GM04503 (cell line): ENCODE measurements around the gene GDAP1L1.

Experiments used
- DNase-seq: peaks from one replicate; pipeline ENCODE4 v3.0.0-alpha.2; 2012; ENCODE audit warnings: low read depth

Gene GDAP1L1

DNA sequence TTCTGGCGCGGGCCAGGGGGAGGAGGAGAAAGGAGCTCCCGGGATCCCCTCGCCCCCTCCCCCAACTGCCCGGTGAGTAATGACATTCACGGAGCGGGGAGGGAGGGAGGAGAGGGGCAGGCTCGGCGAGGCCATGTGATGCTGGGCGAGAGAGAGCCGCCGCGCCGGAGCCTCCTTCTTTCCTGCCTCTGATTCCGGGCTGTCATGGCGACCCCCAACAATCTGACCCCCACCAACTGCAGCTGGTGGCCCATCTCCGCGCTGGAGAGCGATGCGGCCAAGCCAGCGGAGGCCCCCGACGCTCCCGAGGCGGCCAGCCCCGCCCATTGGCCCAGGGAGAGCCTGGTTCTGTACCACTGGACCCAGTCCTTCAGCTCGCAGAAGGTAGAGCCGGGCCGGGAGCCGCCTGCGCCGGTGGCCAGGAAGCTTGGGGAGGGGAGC is at the start of gene GDAP1L1:
GDAP1L1 (plus strand) TSS at position 178 of the 441 bp plus-strand sequence; CDS start at position 205, 27 bp downstream.
- DNase-seq: no peak

DNA sequence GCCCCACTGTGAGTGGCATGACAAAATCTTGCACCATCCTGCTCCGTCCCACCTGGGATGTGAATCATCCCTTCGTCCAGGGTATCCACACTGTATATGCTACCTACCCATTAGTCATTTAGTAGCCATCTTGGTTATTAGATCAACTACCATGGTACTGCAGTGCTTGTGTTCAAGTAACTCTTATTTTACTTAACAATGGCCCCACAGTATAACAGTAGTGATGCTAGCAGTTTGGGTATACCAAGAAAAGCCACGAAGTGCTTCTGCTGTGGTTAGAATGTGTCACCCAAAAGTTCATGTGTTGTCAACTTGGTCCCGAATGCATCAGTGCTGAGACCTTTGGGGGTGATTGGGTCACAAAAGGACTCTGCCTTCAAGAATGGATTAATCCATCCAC is 48.2 kb upstream of the GDAP1L1 start:
- DNase-seq: no peak

DNA sequence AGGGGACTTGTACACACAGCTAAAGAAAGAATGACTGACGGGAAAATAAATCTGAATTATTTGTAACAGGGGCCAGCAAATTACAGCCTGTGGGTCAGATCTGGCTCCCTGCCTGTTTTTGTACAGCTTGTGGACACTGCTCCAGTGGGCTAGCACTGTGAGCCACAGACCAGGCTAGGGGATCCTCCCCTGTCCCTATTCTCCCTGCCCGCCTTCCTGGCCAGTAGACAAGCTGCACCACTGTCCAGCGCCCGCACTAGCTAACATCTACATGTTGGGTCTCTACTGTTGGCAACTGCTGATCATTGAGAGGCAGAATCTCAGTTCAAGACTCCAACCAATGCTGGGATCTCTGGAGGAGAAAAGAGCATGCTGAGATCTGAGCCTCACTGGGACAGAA is 47.2 kb upstream of the GDAP1L1 start:
- DNase-seq: no peak

DNA sequence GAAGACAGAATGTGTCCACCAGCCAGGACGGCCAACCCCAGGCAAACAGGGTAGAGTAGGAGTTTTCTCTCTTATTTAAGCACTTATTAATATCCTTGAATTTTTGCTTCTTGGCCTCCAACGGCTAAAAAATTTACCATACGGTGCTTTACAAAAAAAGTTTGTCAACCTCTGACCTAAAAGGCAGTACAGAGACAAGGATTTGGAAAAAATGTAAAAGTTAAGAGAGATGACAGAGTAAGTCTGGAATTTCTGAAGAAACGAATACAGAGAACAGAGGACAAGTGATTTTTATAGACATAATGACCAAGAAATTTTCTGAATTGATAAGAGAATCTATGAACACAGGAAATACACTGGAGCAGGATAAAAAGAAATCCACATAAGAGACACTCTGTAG is 46.7 kb upstream of the GDAP1L1 start:
- no peak for DNase-seq

DNA sequence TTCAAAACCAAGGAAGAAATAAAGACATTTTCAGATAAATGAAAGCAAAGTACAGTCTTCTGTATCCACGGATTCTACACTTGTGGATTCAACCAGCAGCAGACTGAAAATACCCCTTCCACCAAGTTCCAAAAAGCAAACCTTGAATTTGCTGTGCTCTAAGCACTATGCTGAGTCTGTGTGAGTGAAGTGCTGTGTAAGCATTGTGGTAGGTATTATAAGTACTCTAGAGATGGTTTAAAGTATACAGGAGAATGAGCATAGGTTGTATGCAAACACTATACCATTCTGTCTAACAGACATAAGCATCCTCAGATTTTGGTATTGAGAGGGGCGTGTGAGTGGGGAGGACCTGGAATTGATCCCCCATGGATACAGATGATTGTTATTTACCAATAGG is 46.1 kb upstream of the GDAP1L1 start:
- no peak for DNase-seq

DNA sequence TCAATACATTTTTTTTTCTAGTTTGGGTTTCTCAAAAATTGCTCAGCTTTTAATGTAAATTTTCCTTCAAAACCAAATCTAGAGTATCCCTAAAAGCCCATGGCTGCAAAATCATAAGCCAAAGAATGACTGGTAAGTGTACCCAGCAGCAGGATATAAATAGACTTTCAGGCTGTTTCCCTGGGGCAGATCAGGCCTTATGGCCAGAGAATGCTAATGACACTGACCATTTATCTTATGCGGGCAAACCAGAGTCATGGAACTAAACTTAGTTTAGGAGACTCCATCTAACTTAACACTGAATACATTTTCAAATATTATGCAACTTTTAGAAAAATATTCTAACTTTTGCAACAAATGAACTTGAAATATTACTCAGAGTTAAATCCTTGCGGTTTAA is 43.9 kb upstream of the GDAP1L1 start:
- DNase-seq: no peak

DNA sequence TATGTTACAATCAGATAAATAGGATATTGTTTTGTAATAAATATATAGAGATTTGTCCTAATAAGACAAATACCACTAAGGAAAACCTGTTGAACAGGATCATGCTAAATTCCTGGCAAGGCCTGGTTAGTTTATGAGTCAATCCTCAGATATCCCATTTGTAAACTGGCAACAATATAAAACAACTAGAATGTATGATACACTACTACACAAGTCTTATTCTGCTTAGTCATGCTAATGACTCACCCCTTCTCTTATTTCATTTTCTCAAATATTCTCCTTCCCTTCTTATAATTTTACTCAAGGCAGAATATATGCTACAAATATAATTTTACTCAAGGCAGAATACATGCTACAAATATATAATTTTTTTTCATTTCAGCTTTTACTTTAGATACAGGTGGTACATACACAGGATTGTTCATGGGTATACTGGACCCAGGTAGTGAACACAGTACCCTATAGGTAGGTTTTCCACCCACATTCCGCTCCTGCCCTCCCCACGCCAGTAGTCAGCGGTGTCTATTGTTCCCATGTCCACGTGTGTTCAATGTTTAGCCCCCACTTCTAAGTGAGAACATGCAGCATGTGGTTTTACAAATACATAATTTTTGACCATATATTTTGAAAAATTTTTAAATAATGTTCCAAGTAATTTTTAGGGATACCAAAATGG is 42.8 kb upstream of the GDAP1L1 start:
- peak; percentile 81 for DNase-seq

DNA sequence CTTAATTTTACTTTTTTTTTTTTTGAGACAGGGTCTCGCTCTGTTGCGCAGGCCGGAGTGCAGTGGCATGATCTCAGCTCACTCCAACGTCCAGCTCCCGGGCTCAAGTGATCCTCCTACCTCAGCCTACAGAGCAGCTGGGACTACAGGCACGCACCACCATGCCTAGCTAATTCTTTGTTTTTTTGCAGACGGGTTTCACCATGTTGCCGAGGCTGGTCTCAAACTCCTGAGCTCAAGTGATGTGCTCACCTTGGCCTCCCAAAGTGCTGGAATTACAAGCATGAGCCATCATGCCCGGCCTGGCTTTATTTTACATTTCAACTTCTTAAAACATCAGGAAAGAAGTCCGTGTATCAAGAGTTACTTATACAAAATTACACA is 42.3 kb upstream of the GDAP1L1 start:
- DNase-seq: no peak

DNA sequence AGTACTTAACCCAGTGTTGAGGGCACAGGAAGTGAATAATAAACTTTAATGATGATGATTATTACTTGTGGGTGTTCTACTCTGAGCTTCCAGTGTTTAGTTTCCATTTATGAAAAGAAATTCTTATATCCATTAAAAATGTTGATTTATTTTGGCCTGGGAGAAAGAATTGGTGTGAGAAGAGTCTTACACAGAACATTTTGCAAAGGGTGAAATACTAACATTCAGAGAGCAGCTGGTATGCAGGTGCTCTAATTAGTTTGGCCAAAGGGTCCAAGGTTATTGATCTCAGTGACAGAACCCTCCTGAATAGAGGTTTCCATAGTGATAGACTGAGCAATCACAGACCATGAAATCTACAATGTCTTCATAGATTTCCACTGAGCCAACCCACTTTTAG is 41.0 kb upstream of the GDAP1L1 start:
- no peak for DNase-seq

DNA sequence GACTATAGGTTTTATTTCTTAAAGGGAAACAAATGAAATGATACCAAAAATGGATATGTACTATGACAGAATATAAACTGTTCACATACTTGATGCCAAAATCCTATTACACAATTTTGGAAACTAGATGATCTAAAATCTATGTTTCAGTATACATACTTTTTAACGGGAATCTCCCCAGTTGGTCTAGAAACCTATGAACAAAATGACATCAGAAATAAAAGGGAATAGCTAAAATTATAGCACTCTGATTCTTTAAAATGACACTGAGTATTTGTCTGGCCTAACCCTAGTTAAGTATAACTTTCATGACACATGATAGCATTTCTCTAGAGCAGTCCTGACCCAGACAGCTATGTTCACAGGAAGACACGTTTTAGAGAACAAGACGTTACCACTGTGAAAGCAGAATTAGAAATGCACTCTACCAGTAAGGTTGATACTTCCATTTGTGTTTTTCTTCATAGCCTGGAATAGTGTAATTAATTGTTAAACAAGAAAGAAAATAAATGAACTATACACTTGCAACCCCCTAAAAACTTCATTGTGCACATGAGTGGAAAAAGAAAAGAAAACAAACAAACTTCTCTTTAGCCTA is 39.9 kb upstream of the GDAP1L1 start:
- no peak for DNase-seq

DNA sequence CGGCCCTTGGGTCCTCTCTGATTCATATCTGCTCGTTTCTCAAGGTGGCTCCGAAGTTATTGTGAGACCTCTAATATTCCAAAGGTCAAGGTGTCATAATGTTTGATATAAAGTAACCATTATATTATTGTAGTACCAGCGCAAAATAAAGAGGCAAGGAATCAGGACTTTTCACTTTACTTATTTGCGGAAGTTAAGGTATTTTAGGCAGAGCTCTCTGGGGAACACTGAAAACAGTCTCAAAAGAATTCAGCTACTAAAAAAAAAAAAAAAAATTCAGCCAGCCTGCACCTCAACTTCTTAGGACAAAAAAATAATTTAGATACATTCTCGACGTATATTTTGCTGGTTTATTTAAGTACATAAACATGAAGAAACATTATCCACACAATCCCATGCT is 38.9 kb upstream of the GDAP1L1 start:
- no peak for DNase-seq

DNA sequence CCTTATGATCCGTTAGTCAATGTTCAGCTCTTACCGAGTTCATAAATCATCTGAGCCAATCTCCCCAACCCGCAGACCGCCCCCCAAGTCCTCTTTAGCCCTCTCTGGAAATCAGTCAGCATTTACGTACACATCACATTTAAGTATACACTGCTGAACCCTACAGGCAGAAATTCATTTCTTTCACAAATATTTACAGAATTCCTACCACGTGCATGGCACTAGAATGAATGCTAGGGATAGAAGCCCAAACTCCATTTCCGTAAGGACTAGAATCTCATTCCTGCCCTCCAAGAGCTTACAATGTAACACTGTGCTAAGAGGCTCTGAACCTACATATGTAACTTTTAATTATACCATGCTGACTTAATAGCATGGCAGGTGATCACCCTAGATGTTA is 38.3 kb upstream of the GDAP1L1 start:
- no peak for DNase-seq

DNA sequence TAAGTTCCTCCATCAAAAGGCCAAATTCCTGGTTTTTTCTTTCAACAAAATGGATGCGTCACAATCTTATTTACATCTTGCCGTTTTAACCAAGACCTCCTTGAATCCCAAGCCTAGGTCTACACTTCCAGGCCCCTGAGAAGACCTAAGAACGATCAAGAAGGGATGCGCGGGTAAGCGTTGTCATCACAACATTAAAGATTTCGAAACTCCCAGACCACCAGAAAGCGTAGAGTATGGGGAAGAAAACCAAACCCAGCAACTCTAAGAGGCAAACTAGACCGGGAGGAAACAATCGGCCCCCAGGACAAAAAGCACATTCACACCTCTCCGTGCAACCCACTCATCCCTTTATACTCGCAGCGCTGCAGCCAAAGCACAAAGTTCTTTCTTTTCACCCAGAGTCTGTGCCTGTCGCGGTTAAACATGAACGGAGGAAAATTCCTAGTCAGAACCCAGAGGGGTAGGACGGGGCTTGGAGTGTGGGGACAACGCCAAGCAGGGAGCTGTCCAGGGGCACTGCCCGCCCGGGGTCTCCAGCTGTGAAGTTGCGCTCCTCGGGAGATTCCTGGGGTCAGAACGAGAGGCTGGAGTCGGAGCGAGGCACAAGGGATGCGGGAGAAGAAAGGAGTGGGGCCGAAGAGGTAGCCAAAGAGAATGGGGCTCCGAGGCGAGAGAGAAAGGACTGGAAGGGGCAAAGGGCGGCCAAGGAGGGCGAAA is 37.3 kb upstream of the GDAP1L1 start:
- no peak for DNase-seq

DNA sequence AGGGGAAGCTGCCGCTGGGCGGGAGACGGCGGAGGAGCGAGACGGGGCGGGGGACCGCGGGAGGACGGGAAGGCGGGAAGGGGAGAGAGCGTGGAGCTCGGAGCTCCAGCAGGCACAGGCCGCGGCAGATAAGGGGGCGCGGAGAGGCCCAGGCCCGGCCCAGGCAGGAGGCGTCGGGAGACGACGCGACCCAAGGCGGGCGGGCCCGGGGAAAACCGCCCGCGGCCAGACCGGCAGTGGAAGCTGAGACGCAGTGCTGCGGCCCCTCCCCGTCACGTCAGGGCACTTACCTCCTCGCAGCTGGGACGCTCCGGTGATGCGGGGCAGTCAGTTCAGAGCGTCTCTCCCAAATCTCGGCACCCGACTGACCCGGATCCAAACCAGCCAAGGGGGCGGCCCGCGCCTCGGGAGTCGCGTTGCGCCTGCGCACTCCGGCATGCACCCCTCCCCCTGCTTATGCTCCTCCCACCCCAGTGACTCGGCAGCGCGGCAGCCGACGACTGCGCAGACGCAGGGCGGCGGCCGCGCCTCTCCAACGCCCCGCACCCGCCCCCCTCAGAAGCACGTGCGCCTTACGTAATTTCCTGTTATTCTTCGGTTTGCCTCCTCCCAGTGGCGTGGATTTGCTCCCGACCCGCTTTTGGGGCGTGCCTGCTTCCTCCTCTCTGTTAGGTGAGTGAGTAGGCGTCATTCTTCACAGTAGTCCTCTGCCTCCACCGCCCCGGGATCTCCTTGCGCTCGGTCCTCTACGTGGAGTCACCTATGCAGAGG is 36.5 kb upstream of the GDAP1L1 start, which contains the start of gene OSER1:
OSER1 (minus strand) TSS at position 366 of the 771 bp plus-strand sequence. CDS start 3,814 bp downstream, outside the sequence.
- peak; percentile 80 for DNase-seq

DNA sequence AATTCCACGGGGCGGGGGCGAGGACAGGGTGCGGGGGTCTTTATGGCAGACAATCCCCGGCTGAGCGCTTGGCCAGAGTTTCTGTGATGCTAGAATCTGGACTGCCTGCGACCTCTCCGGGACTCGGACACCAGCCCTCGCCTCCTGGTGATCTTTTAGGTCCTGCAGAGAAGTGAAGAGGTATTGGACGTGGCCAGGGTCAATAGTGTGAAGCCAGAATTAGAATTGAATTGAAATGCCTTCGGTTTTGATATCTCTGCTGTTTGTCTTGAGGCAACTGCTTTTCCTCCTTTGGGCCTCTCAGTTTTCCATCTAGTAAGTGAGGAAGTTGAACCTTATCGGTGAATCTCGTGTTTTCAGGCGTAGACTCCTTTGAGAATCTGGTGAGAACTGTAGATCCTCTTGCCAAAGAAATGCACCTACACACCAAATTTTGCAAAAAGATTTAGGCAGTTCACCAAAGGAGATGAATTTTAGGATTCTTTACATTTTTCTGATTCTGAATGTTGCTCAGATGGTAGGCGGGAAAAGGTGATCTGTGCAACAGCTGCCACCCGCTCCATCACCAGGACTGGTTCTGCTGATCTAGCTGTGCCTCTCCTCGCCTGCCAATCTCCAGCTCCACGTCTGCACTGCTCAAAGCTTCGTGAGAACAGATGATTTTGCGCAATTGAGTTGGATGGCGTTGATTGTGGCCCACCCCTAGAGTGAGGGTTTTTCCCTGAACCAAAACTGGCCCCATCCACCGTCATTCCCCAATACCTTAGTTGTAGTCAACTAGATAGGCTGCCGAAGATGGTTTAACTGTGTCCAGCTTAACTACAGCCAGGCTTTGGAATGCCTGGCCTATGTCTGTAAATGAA is 35.7 kb upstream of the GDAP1L1 start:
- no peak for DNase-seq

DNA sequence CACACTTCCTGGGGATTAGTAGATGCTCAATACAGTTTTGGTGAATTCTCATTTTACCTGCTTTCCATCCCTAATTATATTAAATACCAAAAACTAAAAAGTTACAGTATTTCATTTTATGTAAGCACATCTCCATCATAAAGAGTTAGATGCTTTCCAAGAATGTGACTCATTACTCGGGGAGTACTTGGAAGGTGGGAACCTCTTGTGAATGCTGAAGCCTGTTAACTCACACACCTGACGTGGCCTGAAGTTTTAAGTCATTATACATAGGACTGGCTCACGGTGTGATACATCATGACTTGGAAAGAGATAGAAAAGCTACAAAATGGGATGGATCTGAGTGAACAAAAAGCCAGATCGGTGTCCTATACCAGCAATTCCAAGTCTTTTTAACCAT is 34.3 kb upstream of the GDAP1L1 start:
- no peak for DNase-seq

DNA sequence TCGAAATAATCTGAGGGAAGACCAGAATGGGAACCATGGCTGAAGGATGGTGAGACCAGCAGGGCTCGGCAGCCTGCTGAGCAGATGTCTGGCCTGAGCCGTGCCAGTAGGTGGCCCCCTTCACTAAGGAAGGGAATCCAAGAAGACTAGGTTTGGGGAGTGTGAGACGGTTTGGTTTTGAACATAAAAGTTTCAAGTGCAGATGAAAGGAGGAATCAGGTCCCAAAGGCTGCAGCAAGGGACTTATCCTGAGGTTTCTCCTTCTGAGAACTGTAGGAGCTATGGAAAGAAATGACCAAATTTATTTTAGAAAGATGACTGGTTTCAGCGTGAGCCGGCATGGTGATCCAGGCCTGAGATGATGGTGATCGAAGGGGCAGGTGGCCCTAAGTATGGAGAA is 32.0 kb upstream of the GDAP1L1 start:
- DNase-seq: no peak

DNA sequence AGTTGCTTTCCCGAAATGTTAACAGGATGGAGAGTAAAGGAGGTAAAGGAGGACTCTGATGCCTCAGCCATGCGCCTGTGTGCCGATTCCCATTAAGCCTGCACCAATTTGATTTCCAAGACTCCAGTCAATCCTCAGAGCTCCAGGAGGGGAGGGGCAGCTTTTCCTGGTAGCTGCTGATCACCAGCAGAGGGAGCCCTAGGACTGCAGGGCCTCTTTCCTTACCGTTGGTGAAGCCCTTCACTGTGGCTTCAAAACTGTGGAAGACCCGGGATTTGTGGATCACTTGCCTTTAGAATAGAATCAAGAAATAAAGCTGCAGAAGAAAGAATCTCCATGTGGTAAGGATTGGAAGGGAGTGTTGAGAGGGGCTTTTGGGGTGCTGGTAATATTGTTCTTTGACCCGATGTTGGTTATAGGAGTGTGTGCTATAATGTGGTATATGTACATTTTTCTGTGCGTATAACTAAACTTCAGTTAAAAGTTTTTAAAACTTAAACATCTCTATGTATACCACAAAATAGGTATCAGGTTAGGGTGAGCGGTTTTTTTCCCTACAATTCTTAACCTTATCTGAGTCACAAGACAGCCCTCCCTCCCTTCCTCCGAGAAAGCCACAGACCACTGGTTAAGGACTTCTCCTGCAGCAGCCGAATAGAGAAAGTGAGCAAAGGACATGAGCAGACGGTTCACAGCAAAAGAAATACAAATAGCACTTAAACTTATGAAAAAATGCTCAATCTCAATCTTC is 29.6 kb upstream of the GDAP1L1 start:
- no peak for DNase-seq

DNA sequence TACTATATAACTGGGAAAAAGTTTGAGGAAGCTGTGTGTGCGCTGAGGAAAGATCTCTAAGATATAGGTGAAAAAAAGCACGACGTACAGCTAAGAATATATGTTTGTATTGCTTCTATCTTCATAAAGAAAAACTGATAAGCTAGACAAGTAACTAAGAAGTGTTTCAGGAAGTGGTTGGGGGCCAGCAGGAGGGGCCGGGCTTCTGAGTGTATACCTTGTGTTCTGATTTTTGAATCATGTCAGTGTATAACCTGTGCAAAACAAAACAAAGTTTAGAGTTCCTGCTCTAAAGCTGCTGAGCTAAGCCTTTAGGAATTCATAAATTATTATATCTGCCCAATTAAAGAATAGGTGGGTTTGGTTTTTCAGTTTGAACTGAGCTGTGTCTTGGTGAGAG is 28.7 kb upstream of the GDAP1L1 start:
- no peak for DNase-seq

DNA sequence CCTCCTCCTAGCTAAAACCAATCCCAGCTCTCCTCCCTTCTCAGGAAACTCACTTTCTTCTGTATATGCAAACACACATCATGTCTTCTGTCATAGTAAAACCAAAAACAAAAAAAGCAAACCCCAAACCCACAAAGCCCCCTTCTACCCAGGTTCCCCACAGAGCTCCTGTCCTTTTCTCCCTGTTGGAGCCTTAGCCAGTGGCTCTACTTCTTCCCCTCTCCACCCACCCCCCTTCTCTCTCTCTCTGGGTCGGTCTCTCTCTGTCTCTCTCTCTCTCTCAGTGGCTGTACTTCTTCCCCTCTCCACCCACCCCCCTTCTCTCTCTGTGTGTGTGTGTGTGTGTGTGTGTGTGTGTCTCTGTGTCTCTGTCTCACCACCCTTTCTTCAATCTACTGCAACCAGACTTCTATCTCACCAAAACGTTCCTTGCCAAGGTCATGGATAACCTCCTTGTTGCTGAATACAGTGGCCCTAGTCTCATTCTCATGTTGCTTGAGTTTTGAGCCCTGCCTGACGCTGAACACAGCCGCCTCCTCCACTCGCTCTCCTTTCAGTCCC is 27.9 kb upstream of the GDAP1L1 start:
- no peak for DNase-seq
